Measurements from ENCODE around the gene SYT6.

Gene SYT6, protein sequence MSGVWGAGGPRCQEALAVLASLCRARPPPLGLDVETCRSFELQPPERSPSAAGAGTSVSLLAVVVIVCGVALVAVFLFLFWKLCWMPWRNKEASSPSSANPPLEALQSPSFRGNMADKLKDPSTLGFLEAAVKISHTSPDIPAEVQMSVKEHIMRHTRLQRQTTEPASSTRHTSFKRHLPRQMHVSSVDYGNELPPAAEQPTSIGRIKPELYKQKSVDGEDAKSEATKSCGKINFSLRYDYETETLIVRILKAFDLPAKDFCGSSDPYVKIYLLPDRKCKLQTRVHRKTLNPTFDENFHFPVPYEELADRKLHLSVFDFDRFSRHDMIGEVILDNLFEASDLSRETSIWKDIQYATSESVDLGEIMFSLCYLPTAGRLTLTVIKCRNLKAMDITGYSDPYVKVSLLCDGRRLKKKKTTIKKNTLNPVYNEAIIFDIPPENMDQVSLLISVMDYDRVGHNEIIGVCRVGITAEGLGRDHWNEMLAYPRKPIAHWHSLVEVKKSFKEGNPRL

DNA sequence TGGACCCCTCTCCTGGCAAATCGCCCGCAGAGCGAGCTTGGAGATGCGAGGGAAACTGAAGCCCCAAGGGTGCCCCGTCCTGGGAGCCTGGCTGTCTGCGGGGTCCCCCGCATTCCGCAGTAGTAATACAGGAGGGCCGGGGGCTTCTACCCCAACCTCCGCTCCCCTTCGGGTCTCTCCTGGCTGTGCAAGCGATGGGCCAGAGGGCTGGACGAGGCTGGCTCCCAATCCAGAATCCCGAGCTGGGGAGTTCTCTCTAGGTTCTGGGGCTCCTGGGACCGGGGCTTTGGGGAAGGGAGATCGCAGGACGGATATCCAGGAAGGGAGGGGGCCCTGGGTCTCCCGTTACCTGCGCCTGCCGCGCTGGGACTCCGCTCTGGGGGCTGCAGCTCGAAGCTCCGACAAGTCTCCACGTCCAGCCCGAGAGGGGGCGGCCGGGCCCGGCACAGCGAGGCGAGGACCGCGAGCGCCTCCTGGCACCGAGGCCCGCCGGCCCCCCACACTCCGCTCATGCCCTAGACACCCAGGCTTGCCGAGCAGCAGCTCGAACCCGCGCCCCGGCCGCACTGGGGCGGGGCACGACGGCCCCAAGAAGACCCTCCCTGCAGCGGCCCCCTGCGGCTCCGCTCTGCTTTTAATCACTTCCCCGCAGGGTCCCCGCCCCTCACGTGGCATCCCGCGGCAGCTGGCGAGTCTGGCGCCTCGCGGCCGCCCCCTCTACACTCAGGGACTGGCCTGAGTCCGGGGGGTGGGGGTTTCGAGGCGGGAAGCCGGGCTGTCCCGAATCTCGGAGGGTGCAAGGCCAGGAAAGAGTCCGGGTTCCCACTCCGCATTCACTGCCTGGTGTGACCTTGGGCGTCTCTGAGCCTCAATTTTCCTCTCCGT, at the start of gene SYT6:
SYT6 (minus strand) TSS at position 609 of the 885 bp plus-strand sequence; CDS start at position 512, 97 bp downstream.
- no peak for DNase-seq (ENCODE audit: low read depth)

GRCh38 chr1:114201486-114201885, 47.8 kb upstream of the SYT6 start:
- no peak for DNase-seq (ENCODE audit: low read depth)

DNA sequence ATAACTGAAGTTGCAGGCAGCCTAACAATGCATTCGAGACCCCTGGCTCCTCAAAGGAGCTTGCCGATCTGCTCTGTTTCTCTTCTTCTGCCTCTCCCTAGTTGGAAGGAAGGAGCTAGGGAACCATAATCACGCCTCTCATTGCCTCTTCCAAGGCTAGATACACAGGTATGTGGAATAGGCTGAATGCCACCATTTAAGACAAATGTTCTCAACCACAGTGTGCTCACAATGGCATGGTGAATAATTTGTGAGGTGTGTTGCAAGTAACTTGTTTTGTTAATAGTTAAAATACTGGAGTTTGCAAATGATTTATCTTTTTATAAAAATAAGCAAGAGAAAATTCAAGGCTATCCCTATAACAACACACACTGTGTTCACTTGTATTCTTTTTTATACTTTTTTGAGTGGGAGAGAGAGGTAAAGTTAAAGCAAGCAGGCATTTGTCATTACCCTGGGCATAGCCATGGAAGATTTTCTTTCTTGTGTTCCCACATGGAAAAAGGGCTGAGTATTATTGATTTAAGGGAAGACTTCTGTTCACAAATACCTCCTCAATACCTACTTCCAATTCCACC, 45.4 kb upstream of the SYT6 start:
- no peak for DNase-seq (ENCODE audit: low read depth)

GRCh38 chr1:114196992-114197907, 43.6 kb upstream of the SYT6 start:
- DNase-seq (ENCODE audit: low read depth) = no peak

DNA sequence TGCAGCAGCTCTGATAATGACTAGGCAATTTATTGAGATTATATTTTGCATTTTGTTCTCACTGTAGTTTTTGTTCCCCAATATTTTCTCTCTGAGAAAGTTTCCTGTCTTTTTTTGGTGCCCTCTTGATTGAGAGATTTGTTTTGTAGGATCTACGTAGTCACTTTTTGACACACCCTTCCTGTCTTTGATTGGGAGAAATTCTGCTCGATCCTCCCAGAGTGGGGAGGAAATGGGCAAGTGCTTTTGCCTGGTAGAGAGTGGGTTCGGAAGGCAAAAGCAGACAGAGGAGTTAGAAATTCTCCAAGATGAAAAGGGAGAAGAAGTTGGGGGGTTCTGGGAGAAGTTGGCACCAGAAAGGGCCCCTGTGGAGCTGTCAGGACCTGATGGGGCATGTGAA, 42.1 kb upstream of the SYT6 start:
- no peak for DNase-seq (ENCODE audit: low read depth)

DNA sequence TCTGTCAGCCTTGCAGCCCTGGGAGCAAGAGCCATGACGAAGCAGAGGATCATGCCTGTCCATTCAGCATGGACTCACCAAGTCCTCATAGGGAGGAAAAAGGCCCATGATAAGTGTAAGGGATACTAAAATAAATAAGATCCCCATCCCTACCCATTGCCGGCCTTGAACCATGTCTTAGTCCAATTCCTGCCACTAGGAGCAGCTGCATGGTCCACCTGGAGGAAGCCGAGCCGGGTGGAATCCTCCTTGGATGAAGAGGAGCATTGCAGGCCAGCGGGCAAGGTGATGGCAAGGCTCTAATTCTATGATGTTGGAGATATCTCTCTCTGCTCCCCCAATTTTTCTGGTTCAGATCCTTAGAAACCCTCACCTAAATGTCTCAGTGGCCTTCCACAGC, 38.7 kb upstream of the SYT6 start:
- DNase-seq (ENCODE audit: low read depth) = no peak

GRCh38 chr1:114189398-114189797, 35.7 kb upstream of the SYT6 start:
- no peak for DNase-seq (ENCODE audit: low read depth)

- no peak for DNase-seq (ENCODE audit: low read depth)
These were observed 27.7 kb upstream of the SYT6 start for GRCh38 chr1:114181356-114181755.

GRCh38 chr1:114180742-114181141, 27.1 kb upstream of the SYT6 start:
- DNase-seq (ENCODE audit: low read depth) = no peak

DNA sequence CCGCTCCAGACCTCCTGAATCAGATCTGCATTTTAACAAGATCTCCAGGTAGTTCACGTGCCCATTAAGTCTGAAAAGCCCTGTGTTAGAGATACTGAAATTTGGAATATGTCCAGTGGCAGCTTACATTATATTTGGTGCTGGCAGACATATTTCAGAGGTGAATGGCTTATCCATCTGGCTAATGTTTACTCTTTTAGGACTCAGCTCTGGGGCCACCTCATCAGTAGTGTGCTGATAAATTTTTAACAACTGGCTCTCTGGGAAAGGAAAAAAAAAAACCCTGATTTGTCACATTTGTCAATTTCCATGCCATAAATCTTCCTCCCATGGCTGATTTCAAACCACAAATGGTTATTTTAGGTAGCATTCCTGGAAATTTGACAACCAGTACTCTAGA, 25.3 kb upstream of the SYT6 start:
- no peak for DNase-seq (ENCODE audit: low read depth)

- DNase-seq (ENCODE audit: low read depth) = no peak
These were observed 23.6 kb upstream of the SYT6 start for GRCh38 chr1:114177282-114177681.

DNA sequence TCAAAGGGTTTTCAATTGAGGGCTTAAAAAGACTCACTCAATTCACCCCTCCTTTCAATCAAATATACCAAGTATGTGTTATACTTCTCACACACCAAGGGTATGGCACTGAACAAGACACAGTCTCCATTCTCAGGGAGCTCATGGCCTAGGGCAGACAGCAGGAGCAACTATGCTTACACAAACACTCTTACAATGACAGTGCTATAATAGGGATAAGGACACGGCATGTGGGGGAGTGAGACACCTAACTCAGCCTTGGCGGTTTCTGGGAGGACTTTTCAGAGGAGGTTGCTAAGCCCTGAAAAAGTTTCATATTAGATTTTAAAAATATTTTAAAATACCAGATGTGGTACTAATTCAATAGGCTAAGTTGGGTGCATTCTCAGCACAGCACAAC, 22.7 kb upstream of the SYT6 start:
- DNase-seq (ENCODE audit: low read depth) = no peak

GRCh38 chr1:114173680-114174079, 20.0 kb upstream of the SYT6 start:
- DNase-seq (ENCODE audit: low read depth) = no peak

DNA sequence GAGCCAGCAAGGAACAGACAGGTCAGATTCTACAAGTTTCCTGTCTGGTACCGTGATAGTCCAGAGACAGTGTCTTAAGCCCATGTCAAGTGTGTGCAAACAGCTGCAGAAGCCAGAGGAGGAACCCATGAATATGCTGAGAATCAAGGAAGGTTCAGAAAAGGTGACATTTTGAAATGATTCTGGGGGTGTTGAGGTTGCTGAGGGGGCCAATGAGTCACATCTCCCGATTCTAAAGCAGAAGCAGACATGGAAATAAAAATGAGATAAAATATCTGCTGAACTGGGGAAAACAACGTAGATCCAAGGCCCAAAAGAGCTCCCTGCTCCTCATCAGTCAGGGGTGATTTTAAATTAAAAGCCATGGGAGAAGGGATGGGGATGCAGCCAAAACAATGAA, 15.8 kb upstream of the SYT6 start:
- no peak for DNase-seq (ENCODE audit: low read depth)

GRCh38 chr1:114167226-114167625, 13.6 kb upstream of the SYT6 start:
- no peak for DNase-seq (ENCODE audit: low read depth)

- no peak for DNase-seq (ENCODE audit: low read depth)
These were observed 11.3 kb upstream of the SYT6 start for GRCh38 chr1:114164840-114165543.

- DNase-seq (ENCODE audit: low read depth) = no peak
These were observed 6.3 kb upstream of the SYT6 start for GRCh38 chr1:114159941-114160340.

DNA sequence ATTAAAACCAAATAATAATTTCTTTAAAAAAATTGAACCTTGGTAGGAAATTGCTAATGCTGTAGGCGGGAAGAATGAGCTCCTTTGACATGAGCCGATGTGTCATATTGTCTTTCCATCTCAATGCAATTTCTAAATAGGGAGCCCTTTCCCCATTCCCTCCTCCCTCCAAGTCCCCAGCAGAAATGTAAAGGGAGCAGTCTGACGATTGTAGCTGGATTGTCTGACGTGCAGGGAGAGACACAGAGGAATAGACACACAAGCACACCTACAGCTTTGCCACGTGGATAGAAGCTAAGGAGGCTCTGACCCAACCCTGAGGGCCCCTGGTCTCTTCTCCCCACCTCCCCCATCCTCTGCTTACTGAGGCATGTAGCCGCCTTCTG, 3.6 kb upstream of the SYT6 start:
- DNase-seq (ENCODE audit: low read depth) = no peak

DNA sequence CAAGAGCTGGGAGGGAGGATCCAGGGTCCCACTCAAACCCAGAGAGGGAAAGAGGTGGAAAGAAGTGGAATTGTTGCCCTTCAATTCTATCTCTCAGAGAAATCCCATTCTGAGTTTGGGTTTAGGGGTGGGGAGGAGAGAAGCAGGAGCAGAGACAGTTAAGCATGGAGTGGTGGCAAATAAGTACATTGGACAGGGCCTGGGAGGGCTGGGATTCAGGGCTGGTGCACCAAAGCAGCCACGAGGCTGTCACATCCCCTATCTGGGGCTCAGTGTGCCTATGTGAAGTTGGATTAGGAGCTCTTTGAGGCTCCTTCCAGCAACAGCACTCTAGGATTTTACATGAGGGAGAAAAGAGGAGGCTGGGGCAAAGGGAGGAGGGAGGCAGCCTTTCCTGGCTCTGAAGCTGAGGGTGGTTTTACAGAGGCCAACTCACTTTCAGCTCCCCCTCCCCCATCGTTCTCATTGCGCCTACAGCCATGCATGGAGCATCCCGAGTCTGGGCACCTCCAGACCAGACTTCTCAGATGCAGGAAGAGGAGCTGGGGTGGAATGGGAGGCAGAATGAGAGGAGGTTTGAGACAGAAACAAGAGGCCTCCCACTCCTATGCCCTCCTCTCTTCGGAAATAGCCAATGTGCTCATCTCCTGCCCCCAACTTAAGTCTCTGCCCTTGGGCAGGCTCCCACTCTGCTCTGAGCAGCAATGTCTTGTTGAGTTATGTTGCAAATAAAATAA, 3.0 kb upstream of the SYT6 start:
- DNase-seq (ENCODE audit: low read depth) = no peak

DNA sequence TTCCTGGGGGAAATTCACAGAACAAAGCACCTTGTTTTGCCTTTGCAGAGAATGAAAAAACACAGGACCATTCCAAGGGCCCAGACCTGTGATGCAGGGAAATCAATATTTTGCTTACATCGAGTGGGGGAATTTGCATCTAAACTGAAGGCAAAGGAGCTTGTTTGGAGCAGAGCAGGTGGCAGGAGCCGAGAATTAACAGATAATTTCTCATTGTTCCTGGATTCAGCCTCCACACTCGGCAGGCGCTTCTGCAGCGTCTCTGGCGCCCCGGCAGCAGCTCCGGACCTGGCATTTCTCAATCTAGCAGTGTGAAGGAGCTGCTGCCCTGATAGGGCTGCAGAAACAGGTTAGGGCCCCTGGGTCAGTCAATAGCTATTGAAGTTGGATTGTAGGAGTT, 2.0 kb upstream of the SYT6 start:
- no peak for DNase-seq (ENCODE audit: low read depth)

All from activated T-helper 9 cell treated with anti-CD3 and anti-CD28 coated beads, Interleukin-2, amount 50 U/mL, for 16 hours (primary cell).